HCT116 (cell line): ENCODE results near the gene STRIP1. TPM values are rescaled to one million over a fixed set of nuclear protein-coding genes. Genes with fewer than 3 reads are reported as not detected.

Experiments
- ATAC-seq: fragments of 200-7000 bp; cut with Tn5 transposase; 2 replicates; pipeline ENCODE4 v1.9.1; 2020; ENCODE audit warnings: mild to moderate bottlenecking, moderate library complexity
- BruUV-seq: library from RNA; stranded (reverse); fragments of 400-500 nt; replicated peaks from 2 replicates; lab custom pipeline; 2021; lab: Mats Ljungman, UMichigan
- CTCF ChIA-PET: fragments of 300-600 bp; sonication (Branson Sonifier 250); formaldehyde crosslinking; loops from one replicate; lab custom pipeline; 2021; ENCODE audit warnings: antibody characterized with exemption; lab: Charles Lee
- POLR2A ChIA-PET: fragments of 300-600, 350-600 bp; sonication (Branson Sonifier 250); formaldehyde crosslinking; loops from one replicate; lab custom pipeline; 2021; ENCODE audit warnings: antibody characterized with exemption; lab: Charles Lee
- RAD21 ChIA-PET, 2 experiments: fragments of 300-600 bp; sonication (Branson Sonifier 250); formaldehyde crosslinking; loops; one replicate each; lab custom pipeline; 2023; ENCODE audit warnings: low total read pairs in 2 of 2; ENCODE audit not compliant: uncharacterized antibody in 2 of 2, unreplicated experiment in 2 of 2, low non-redundant PET in 1 of 2; lab: Charles Lee
- DNase-seq: peaks from one replicate; pipeline ENCODE4 v3.0.0-alpha.2; 2010; ENCODE audit warnings: low read depth, low spot score
- H2AFZ ChIP-seq: fragments of 200-600 bp; shearing (Covaris generic), sonication (generic); 2 replicates; pipeline ENCODE4 v1.6.1; 2017; ENCODE audit warnings: low read depth, mixed run types, mixed read lengths, antibody characterized with exemption, low read length; ENCODE audit not compliant: poor library complexity, severe bottlenecking
- H3K27ac ChIP-seq: 2 replicates; pipeline ENCODE4 v1.5.1; 2012; ENCODE audit warnings: low read depth, low read length
- H3K27me3 ChIP-seq: fragments of 200-600 bp; sonication (generic); 2 replicates; pipeline ENCODE4 v1.6.1; 2016; ENCODE audit warnings: mixed run types, low read length, mixed read lengths; ENCODE audit not compliant: insufficient read depth
- H3K36me3 ChIP-seq, 2 experiments: fragments of 200-500 bp in 1 of 2; fragments of 200-600 bp in 1 of 2; sonication (Bioruptor generic) in 1 of 2; sonication (generic) in 1 of 2; 2 replicates each; pipeline versions ENCODE4 v1.5.1 to v1.6.1; 2014 to 2016; ENCODE audit warnings: low read length in 2 of 2, inconsistent platforms in 1 of 2, mixed read lengths in 1 of 2, mixed run types in 1 of 2; ENCODE audit not compliant: insufficient read depth in 2 of 2, control insufficient read depth in 1 of 2
- H3K4me1 ChIP-seq, 2 experiments: fragments of 200-600 bp in 1 of 2; sonication (generic) in 1 of 2; 2 replicates each; pipeline versions ENCODE4 v1.5.1 to v1.6.1; 2012 to 2017; ENCODE audit warnings: low read length in 2 of 2, inconsistent platforms in 1 of 2, mild to moderate bottlenecking in 1 of 2, mixed read lengths in 1 of 2, mixed run types in 1 of 2, moderate library complexity in 1 of 2; ENCODE audit not compliant: insufficient read depth in 2 of 2, control insufficient read depth in 1 of 2
- H3K4me2 ChIP-seq: fragments of 200-600 bp; sonication (generic); 2 replicates; pipeline ENCODE4 v1.6.1; 2017; ENCODE audit warnings: mixed run types, low read length, mixed read lengths
- H3K4me3 ChIP-seq, 2 experiments: fragments of 200-600 bp in 1 of 2; sonication (generic) in 1 of 2; replicated peaks in 1 of 2; 2 replicates each; pipeline ENCODE4 v1.5.1; 2011 to 2016; ENCODE audit warnings: low read length in 2 of 2, control low read depth in 1 of 2, low read depth in 1 of 2, mild to moderate bottlenecking in 1 of 2, mixed read lengths in 1 of 2, mixed run types in 1 of 2
- H3K79me2 ChIP-seq: fragments of 200-600 bp; sonication (generic); 2 replicates; pipeline ENCODE4 v1.6.1; 2017; ENCODE audit warnings: mild to moderate bottlenecking, mixed run types, low read length, moderate library complexity, mixed read lengths; ENCODE audit not compliant: insufficient read depth
- H3K9ac ChIP-seq: fragments of 200-600 bp; sonication (generic); 2 replicates; pipeline ENCODE4 v1.6.1; 2016; ENCODE audit warnings: low read length, mixed read lengths
- H3K9me2 ChIP-seq: fragments of 200-600 bp; sonication (generic), shearing (Covaris generic); 2 replicates; pipeline ENCODE4 v1.6.1; 2017; ENCODE audit warnings: mixed run types, mild to moderate bottlenecking, moderate library complexity; ENCODE audit not compliant: insufficient read depth
- H3K9me3 ChIP-seq, 2 experiments: fragments of 200-500 bp in 1 of 2; fragments of 200-600 bp in 1 of 2; sonication (Bioruptor generic) in 1 of 2; sonication (generic) in 1 of 2; 2 replicates each; pipeline ENCODE4 v1.6.1; 2014 to 2017; ENCODE audit warnings: low read length in 2 of 2, mixed read lengths in 2 of 2, inconsistent platforms in 1 of 2, low read depth in 1 of 2, mild to moderate bottlenecking in 1 of 2, mixed run types in 1 of 2, moderate library complexity in 1 of 2; ENCODE audit not compliant: control insufficient read depth in 1 of 2, insufficient read depth in 1 of 2
- H4K20me1 ChIP-seq: fragments of 200-600 bp; sonication (generic), shearing (Covaris generic); 2 replicates; pipeline ENCODE4 v1.6.1; 2017; ENCODE audit warnings: mixed run types, mild to moderate bottlenecking, moderate library complexity; ENCODE audit not compliant: insufficient read depth
- CEBPB ChIP-seq: IDR thresholded peaks from 2 replicates; pipeline ENCODE4 v1.6.1; 2012; ENCODE audit warnings: low read depth
- EGR1 ChIP-seq: IDR thresholded peaks from 2 replicates; pipeline ENCODE4 v1.6.1; 2012; ENCODE audit warnings: low read depth
- EZH2 ChIP-seq: fragments of 200-600 bp; sonication (generic); IDR thresholded peaks from 2 replicates; pipeline ENCODE4 v1.6.1; 2017; ENCODE audit warnings: antibody characterized with exemption, mixed run types
- EZH2phosphoT487 ChIP-seq: fragments of 200-600 bp; IDR thresholded peaks from 2 replicates; pipeline ENCODE4 v1.6.1; 2018; ENCODE audit warnings: antibody characterized with exemption, borderline replicate concordance
- JUND ChIP-seq: IDR thresholded peaks from 2 replicates; pipeline ENCODE4 v1.6.1; 2012
- RAD21 ChIP-seq: IDR thresholded peaks from 2 replicates; pipeline ENCODE4 v1.6.1; 2012; ENCODE audit warnings: low read depth, mild to moderate bottlenecking
- SP1 ChIP-seq: IDR thresholded peaks from 2 replicates; pipeline ENCODE4 v1.6.1; 2012; ENCODE audit warnings: low read depth
- TCF7L2 ChIP-seq: IDR thresholded peaks from 2 replicates; pipeline ENCODE4 v1.7.0; 2011; ENCODE audit warnings: borderline replicate concordance, inconsistent platforms; ENCODE audit not compliant: insufficient read depth, insufficient read length; ENCODE audit errors: extremely low read depth
- YY1 ChIP-seq: IDR thresholded peaks from 2 replicates; pipeline ENCODE4 v1.6.1; 2011; ENCODE audit warnings: low read length, low read depth, moderate library complexity, mild to moderate bottlenecking; ENCODE audit not compliant: insufficient replicate concordance; ENCODE audit errors: extremely low read depth
- ZNF274 ChIP-seq: fragments of 200-500 bp; sonication (Bioruptor generic); IDR thresholded peaks from 2 replicates; pipeline ENCODE4 v1.6.1; 2014; ENCODE audit warnings: mild to moderate bottlenecking, low read depth, low read length, inconsistent platforms
- intact Hi-C: fragments of 100-400 bp; cut with micrococcal nuclease; formaldehyde crosslinking; loops from 2 replicates; pipeline ENCODE4 v1.10.0; 2022
- total RNA-seq: library from RNA; stranded (reverse); gene quantifications from one replicate; pipeline ENCODE4 v1.2.1, GENCODE V29; 2021; ENCODE audit not compliant: unreplicated experiment
- TF ChIP-seq, protein P1 (sequence below): IDR thresholded peaks from 2 replicates; pipeline ENCODE4 v1.6.1; 2011; ENCODE audit warnings: mild to moderate bottlenecking, low read length, moderate library complexity; ENCODE audit not compliant: insufficient replicate concordance; ENCODE audit errors: extremely low read depth
- TF ChIP-seq, protein P2 (sequence below): IDR thresholded peaks from 2 replicates; pipeline ENCODE4 v1.6.1; 2012
- TF ChIP-seq, protein P3 (sequence below): IDR thresholded peaks from 2 replicates; pipeline ENCODE4 v1.6.1; 2012

STRIP1 gene
- total RNA-seq, 1 experiment from 2014 or later: 33.5 TPM

DNA sequence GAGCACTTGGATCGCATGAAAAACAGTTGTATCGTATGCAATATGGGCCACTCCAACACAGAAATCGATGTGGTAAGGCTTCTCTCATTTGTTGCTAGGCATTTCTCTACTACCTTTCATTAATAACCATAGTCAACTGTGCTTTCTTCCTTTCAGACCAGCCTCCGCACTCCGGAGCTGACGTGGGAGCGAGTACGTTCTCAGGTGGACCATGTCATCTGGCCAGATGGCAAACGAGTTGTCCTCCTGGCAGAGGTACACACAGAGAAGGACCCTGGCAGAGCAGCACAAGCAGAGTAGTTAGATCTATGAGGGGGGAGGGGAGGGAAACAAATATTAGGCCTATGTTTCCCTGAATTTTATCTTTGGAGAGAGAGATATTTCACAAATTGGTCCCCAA lies 16.0 kb upstream of the STRIP1 start:
- ATAC-seq (no peak), DNase-seq (no peak)
- Histone ChIP-seq H3K9me2 (no peaks in the 10 kb centered on the region), H2AFZ (no peak overlapping the region), H3K36me3 (peaks cover 69 to 80% of the 10 kb centered on the region in 2 experiments), H3K4me2 (no peak overlapping the region), H3K9ac (no peak overlapping the region), H3K4me1 (no peaks in the 10 kb centered on the region), H3K27ac (no peak overlapping the region), H3K79me2 (no peaks in the 10 kb centered on the region), H4K20me1 (no peaks in the 10 kb centered on the region), H3K27me3 (no peaks in the 10 kb centered on the region), H3K4me3 (no peak overlapping the region), H3K9me3 (no peaks in the 10 kb centered on the region)
- BruUV-seq: no TSS peak
- RAD21 ChIA-PET: no interaction called here
- intact Hi-C loops: no loop called here
- POLR2A ChIA-PET: no interaction called here
- CTCF ChIA-PET: interaction anchor here (1.1 kb wide), 1 partner anchor 12 kb away, joined by 3 read pairs; no protein-coding TSS in a partner anchor
- TF ChIP-seq SP1: no peak
- TF ChIP-seq CEBPB: no peak
- TF ChIP-seq TCF7L2: no peak
- no peak for TF ChIP-seq EZH2
- TF ChIP-seq, protein P1, sequence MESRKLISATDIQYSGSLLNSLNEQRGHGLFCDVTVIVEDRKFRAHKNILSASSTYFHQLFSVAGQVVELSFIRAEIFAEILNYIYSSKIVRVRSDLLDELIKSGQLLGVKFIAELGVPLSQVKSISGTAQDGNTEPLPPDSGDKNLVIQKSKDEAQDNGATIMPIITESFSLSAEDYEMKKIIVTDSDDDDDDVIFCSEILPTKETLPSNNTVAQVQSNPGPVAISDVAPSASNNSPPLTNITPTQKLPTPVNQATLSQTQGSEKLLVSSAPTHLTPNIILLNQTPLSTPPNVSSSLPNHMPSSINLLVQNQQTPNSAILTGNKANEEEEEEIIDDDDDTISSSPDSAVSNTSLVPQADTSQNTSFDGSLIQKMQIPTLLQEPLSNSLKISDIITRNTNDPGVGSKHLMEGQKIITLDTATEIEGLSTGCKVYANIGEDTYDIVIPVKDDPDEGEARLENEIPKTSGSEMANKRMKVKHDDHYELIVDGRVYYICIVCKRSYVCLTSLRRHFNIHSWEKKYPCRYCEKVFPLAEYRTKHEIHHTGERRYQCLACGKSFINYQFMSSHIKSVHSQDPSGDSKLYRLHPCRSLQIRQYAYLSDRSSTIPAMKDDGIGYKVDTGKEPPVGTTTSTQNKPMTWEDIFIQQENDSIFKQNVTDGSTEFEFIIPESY: no peak
- TF ChIP-seq RAD21: no peak
- TF ChIP-seq, protein P2, sequence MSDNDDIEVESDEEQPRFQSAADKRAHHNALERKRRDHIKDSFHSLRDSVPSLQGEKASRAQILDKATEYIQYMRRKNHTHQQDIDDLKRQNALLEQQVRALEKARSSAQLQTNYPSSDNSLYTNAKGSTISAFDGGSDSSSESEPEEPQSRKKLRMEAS: no peak
- no peak for TF ChIP-seq ZNF274
- TF ChIP-seq EGR1: no peak
- TF ChIP-seq, protein P3, sequence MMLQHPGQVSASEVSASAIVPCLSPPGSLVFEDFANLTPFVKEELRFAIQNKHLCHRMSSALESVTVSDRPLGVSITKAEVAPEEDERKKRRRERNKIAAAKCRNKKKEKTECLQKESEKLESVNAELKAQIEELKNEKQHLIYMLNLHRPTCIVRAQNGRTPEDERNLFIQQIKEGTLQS: no peak
- no peak for TF ChIP-seq EZH2phosphoT487
- TF ChIP-seq YY1: no peak
- no peak for TF ChIP-seq JUND
